NCI-H69 (cell line): ENCODE measurements around the gene EIF2A.
"Not testable (repeated sequence)": the region's sequence is repeated elsewhere in the genome, so short reads cannot be mapped to it uniquely, and the experiment has no call there.

Experiments used
- DNase-seq: peaks from one replicate; lab custom pipeline; 2025; lab: John Stamatoyannopoulos, UW

EIF2A gene

GRCh38 chr3:150543531-150543930 lies 3.1 kb upstream of the EIF2A start:
- no peak for DNase-seq

GRCh38 chr3:150544041-150544440 lies 2.5 kb upstream of the EIF2A start:
- DNase-seq = no peak

DNA sequence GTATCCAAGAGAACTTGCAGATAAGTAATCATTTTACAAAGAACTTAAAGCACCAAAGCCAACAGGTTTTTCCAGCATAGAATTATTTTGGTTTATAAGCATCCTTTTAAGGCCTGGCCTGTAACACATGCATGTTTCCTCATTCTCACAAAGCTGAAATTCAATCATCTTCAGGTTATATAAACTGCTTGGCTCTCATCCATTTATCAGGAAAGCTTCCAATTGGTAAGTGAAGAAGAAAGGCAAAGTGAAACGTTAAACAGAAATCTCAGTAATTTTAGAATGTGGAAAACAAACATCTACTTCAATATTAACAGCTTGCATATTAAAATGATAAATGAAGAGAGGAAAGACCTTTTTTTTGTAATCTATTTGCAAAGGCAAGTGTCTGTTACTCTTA lies 1.9 kb upstream of the EIF2A start:
- peak; percentile 1 for DNase-seq

DNA sequence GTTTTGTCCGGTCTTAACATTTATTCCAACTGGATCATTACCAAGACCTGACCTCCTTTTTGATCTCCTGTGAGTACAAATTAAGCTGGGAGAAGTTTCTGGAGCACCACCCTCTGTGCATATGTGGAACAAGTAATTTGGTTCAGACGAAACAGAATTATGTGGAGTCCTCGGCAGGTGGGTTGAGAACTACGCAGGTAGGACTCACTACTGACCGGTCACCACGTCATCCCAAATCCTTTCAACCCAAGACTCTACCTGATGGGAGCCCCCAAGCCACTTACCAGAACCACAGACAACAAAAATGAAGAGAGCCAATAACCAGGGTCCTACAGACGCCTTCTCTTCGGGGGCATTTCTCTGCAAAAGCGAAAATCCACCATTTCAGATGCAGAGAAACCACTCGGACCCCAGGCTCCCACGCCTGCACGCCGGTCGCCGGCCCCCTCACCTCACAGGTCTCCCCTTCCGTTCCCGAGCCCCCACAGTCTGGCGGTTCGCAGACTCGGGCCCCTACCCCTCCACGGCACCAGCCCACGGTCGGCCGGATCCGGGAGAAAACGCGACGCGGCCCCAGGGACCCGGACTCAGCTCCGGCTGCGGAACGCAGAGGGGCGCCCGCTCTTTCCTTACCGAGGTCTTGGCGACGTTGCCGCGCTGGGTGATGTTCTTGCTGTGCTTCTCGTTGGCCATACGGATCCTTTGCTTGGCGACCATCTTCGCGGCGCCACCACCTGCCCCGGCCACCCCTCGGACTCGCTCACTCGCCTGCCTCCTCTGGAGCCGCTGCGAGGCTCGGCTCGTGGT lies 965 bp upstream of the EIF2A start:
- DNase-seq = peak; percentile 29

DNA sequence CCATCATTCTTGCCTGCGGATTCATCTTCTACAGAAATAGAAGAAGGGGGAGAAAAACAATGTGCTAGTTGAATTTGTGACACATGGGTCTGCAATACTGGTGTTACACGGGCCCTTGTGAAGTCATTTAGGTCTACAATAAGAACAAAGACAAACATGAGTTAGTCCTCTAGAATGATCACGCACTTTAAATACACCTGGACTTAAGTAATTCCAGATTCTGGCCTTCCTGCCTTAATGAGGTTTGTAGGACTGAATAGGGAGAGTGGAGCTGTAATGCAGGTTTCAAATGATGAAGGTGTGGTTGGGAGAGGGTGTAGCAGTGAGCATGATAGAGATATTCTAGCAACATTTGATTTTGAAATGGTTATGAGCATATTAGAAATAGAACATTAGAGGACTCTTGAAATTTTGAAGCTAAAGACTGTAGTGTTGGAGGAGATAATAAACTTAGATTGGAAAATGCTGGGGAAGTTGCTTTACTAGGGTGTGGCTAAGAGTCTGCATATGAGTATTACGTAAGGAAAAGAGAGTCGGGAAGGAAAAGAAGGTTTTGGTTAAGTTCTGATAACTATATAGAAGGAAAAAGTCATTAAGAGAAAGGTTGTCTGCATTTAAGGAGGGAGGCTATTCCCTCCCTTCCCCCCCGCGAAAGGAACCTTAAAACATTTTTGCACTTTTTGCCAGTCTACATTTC lies 606 bp downstream of the EIF2A start:
- peak; percentile 6 for DNase-seq

- no peak for DNase-seq
Observed at GRCh38 chr3:150555859-150556436, 9.4 kb downstream of the EIF2A start.

- DNase-seq = no peak
Observed at GRCh38 chr3:150556792-150557191, 10.2 kb downstream of the EIF2A start.

GRCh38 chr3:150557725-150558124 lies 11.1 kb downstream of the EIF2A start:
- DNase-seq = no peak

- no peak for DNase-seq
Observed at GRCh38 chr3:150564243-150564642, 17.7 kb downstream of the EIF2A start.

DNA sequence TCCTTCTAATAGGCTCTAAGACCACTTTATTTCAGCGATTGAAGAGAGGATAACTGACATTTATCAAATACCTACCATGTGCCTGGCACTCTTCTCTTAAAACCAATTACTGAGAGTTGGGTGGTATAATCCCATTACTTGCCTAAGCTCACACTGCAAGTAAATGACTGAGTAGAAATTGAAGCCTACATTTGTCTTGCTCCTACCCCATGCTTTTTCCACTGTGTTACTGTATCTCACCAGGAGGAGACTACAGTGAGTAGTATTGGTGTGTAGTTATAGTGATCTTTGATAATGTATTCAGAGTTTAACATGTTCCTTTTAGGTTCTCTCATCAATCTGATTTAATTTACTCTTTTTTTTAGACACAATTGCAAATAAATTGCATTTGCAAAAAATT lies 20.7 kb downstream of the EIF2A start:
- no peak for DNase-seq

DNA sequence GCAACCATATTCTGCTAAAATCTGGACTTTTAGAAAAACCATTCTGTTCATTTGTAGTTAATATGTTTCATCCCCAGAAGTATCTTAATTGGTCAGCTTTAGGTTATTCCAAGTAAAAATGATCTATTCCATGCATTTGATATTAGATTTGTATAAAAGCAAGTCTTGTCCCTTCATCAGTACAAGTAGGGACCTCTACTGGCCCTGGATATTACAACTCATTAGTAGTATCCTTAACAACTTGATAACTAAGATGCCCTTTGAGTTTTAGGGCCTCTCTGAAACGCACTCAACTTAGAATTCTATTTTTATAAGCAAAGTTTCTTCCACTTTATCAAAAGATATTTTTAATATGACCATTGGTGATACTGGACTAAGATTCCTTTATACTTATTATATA lies 31.3 kb downstream of the EIF2A start:
- DNase-seq = no peak

GRCh38 chr3:150581174-150581573 lies 34.6 kb downstream of the EIF2A start:
- no peak for DNase-seq

- DNase-seq = no peak
Observed at GRCh38 chr3:150582620-150583019, 36.0 kb downstream of the EIF2A start.

- DNase-seq = no peak
Observed at GRCh38 chr3:150583028-150583427, 36.4 kb downstream of the EIF2A start.

DNA sequence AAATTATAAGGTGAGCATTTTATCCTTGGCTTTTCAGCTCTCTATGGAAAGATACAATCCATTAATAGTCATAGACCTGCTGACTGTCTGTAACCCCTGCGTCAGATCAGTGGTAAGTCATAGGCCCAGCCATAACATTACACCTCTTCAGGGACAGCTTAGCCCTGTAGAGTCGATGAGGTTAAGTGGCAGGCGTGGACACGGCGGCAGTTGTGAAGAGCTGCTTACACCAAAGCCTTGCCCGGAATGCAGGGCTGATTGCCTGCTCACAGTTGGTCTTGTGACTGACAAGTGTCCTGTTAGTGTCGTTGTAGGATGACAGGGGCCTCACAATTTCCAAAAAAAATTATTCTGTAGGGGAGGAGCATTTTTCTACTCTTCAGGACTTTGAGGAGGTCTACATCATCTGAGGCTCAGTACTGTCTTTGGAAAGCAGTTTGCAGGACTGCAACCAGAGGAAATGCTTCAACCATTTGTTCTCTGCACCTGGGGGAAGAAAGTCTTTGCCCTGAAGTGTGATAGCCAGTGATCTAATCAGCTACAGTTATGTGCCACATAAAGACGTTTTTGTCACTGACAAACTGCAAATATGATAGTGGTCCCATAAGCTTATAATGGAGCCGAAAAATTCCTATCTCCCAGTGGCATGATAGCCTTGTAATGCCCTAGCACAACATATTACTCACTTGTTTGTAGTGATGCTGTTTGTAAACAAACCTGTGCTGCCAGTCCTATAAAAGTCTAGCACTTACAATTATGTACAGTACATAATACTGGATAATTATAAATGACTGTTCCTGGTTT lies 41.6 kb downstream of the EIF2A start:
- DNase-seq = no peak

GRCh38 chr3:150589759-150590158 lies 43.2 kb downstream of the EIF2A start:
- DNase-seq = no peak

DNA sequence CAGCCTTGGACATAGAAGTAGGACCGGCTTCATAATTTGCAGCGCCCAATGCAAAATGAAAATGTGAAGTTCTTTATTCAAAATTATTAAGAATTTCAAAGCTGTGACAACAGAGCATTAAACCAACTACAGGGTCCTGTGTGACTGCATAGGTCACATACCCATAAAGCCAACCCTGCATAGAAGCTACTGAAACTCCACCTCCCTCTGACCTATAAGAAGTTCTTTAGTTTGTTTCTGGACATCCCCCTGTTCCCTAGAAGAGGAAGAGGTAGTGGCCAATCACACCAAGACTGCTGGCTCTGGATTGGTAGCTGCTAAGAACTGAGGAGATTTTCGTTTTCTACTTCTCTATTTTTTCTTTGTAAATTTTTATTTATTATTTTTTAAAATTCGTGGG lies 47.6 kb downstream of the EIF2A start:
- no peak for DNase-seq

GRCh38 chr3:150597646-150598045 lies 51.1 kb downstream of the EIF2A start:
- DNase-seq = no peak

DNA sequence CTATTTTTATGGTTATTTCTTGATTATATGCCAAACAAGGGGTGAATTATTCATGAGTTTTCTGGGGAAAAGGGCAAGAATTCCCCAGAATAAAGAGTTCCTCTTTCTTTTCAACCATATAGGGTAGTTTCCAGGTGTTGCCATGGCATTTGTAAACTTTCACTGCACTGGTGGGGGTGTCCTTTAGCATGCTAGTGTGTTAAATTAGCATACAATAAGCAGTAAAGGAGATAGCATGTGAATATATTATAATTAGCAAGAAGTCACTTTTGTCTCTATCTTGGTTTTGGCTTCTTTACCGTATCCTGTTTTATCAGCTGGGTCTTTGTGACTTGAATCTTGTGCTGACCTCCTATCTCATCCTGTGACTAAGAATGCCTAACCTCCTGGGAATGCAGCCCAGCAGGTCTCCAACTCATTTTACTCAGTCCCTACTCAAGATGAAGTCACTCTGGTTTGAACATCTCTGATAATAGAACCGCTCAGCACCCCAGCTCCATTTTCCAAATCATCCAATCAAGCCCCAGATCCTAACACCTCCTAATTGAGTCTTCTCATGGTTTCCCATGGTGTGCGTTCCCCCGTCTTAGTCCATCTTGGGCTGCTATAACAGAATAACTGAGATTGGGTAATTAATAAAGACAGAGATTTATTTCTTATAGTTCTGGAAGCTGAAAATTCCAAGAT lies 53.2 kb downstream of the EIF2A start:
- DNase-seq = no peak

DNA sequence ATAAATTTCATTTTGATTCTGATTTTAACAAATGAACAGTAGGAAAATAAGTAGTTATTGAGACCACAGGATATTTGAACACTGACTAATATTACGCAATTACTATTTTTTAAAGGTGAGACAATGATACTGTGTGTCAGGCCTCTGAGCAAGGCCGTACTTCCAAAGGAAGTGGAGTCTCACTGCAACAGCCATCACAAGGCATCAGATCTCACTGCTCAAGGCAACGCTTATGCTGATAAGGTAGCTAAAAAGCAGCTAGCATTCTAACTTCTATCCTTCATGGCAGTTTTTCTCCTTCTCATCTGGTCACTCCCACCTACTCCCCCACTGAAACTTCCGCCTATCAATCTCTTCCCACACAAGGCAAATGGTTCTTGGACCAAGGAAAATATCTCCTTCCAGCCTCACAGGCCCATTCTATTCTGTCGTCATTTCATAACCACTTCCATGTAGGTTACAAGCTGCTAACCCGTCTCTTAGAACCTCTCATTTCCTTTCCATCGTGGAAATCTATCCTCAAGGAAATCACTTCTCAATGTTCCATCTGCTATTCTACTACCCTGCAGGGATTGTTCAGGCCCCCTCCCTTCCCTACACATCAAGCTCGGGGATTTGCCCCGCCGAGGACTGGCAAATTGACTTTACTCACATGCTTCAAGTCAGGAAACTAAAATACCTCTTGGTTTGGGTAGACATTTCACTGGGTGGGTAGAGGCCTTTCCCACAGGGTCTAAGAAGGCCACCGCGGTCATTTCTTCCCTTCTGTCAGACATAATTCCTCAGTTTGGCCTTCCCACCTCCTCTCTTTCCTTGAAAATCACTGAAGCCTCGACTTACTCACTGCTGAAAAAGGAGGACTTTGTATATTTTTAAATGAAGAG lies 54.3 kb downstream of the EIF2A start:
- not testable (repeated sequence) for DNase-seq
